ENCODE data around the gene ERBIN. TPM values are rescaled to one million over a fixed set of nuclear protein-coding genes. Genes with fewer than 3 reads are reported as not detected.

ERBIN gene
- total and polyA plus RNA-seq, 7 experiments from 2014 or later: 45.1 to 125 (median 107) TPM

DNA sequence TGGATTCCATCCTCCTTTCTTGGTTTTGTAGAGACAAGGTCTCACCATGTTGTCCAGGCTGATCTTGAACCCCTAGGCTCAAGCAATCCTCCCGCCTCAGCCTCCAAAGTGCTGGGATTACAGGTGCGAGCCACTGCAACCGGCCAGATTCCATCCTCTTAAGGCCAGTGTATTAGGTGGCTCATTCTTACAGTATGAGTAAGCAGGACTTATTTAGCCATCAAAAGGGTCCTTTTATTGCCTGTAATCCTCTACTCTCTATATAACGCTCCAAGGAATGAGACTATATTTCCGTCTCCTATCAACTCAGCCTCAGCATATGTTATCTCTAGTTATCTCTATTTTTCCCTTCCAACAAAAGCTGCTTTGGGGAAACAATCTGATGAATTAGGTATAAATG, 3.0 kb upstream of the ERBIN start:
- DNase-seq: no peak
- H3K36me3 ChIP-seq (ENCODE audit: control insufficient read depth in 2 of 3, insufficient read depth in 3 of 3, low read length in 3 of 3): peaks cover 0 to 8% (median 0%) of the 10 kb centered on the region in 3 experiments
- no peak overlapping the region for H3K27ac ChIP-seq (ENCODE audit: low read depth, low read length)
- H3K4me3 ChIP-seq (ENCODE audit: low read length): no peak overlapping the region
- POLR2A ChIA-PET: interaction anchor here (0.8 to 2.3 kb wide), 3 partner anchors 9 to 56 kb away, joined by 3 to 9 read pairs (median 4); no protein-coding TSS in a partner anchor
- CTCF ChIA-PET: interaction anchor here (0.7 to 1.9 kb wide), 3 partner anchors 75 to 162 kb away, joined by 3 to 7 read pairs (median 4); no protein-coding TSS in a partner anchor
- Mint-ChIP-seq H3K27ac (peak overlapping the region in 6 of 9 donors; percentile 9 to 96 (median 64)), H3K27me3 (peaks cover 0 to 29% (median 0%) of the 10 kb centered on the region in 5 donors), H3K4me3 (peak overlapping the region in 2 of 10 donors; percentile 90 to 95), H3K9me3 (no peaks in the 10 kb centered on the region), H3K4me1 (peaks cover 16 to 26% (median 24%) of the 10 kb centered on the region in 7 donors), H3K36me3 (no peaks in the 10 kb centered on the region)
- H3K27me3 ChIP-seq (ENCODE audit: control insufficient read depth in 2 of 2, insufficient read depth in 2 of 2, low read length in 2 of 2): no peaks in the 10 kb centered on the region
- intact Hi-C loops (cut with micrococcal nuclease): loop anchor here (10.0 kb wide), 4 partner anchors 61 to 1081 kb away; no protein-coding TSS in a partner anchor
- H3K9me3 ChIP-seq (ENCODE audit: control insufficient read depth in 2 of 3, low read length in 3 of 3): no peaks in the 10 kb centered on the region
- peaks cover 7 to 8% of the 10 kb centered on the region in 2 donors for H3K4me1 ChIP-seq (ENCODE audit: control insufficient read depth in 2 of 2, insufficient read depth in 2 of 2, low read length in 2 of 2)
- ATAC-seq: no peak

DNA sequence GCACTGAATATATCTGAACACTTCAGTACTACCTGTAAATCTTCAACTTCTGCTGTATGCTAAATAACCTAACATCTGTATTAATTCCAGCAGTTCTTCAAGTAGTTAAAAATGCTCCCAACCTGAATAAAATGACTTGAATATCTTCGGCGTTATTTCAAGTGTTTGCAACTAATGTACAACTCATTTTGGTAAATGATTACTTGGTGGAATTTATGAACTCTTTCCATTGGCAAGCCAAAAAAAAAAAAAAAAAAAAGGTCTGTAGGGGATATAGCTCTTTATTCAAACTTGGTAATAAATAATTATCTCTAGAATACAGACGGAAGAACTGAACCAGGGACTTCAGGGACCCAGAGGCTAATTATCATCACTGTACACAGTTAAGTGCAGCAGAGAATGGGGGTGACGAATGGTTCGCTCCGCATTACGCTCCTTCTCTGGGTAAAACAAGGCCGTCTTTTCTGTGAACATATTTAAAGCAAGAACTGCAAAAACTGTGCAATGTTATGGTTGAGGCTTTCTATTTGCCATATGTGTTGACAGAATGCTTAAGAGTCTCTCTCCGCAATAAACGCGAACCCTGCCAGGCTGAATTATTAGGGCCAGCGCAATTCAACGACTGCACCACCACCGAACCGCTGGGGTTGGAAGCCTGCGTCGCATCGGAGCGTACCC, 1.9 kb upstream of the ERBIN start:
- Mint-ChIP-seq H3K4me3 (peak overlapping the region; percentile 81 to 98 (median 92)), H3K9me3 (no peaks in the 10 kb centered on the region), H3K27ac (peak overlapping the region; percentile 85 to 97 (median 95)), H3K36me3 (peaks cover 0 to 2% (median 0%) of the 10 kb centered on the region in 5 donors), H3K4me1 (peaks cover 19 to 31% (median 28%) of the 10 kb centered on the region in 7 donors), H3K27me3 (peaks cover 0 to 29% (median 0%) of the 10 kb centered on the region in 5 donors)
- Histone ChIP-seq H3K27ac (ENCODE audit: low read depth, low read length) (peak overlapping the region; percentile 96), H3K36me3 (ENCODE audit: control insufficient read depth in 2 of 3, insufficient read depth in 3 of 3, low read length in 3 of 3) (peaks cover 0 to 8% (median 0%) of the 10 kb centered on the region in 3 experiments), H3K4me1 (ENCODE audit: control insufficient read depth in 2 of 2, insufficient read depth in 2 of 2, low read length in 2 of 2) (peaks cover 15 to 17% of the 10 kb centered on the region in 2 donors), H3K9me3 (ENCODE audit: control insufficient read depth in 2 of 3, low read length in 3 of 3) (no peaks in the 10 kb centered on the region), H3K4me3 (ENCODE audit: low read length) (peak overlapping the region; percentile 51), H3K27me3 (ENCODE audit: control insufficient read depth in 2 of 2, insufficient read depth in 2 of 2, low read length in 2 of 2) (no peaks in the 10 kb centered on the region)
- ChIA-PET CTCF (interaction anchor here (0.6 to 1.9 kb wide), 7 partner anchors 35 to 247 kb away, joined by 3 to 7 read pairs (median 4); no protein-coding TSS in a partner anchor), POLR2A (interaction anchor here (0.6 to 3.4 kb wide), 24 partner anchors 9 to 248 kb away, joined by 3 to 40 read pairs (median 4); partner anchors contain the start of genes NLN, SGTB and SREK1)
- no peak for DNase-seq
- intact Hi-C loops (cut with micrococcal nuclease): loop anchor here (1.0 to 10.0 kb wide), 22 partner anchors 48 to 1282 kb away; partner anchors contain the start of genes NLN (in 2 of the 2), SGTB (in 2 of the 2), SREK1 (in 2 of the 2) and CENPK (in 1 of the 2)
- no peak for ATAC-seq

DNA sequence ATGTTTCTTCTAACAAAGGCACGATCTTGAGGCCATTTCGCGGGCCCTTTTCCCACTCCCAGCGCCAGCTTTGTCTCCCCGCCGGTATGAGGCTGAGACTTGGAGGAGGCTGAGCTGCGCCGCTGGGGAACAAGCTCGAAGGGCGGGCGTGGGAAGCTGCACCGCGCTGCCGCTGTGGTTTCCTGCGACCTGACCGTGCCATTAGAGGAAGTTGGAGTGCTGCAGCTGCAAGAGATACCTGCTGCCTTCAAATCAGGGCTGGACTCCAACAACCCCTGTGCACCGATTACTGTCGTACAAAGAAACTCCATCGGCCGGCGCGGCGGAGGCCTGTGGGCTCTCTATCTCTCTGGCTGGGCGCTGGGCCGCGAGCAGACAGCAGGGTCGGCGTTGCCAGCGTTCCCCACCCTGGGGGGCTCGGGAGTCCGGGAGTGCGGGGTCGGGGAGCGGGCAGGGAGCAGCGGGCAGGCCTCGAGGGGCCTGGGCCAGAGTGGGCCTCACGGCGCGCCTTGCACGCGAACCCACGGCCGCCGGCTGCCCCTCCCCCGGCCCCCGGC, 1.3 kb upstream of the ERBIN start:
- POLR2A ChIA-PET: interaction anchor here (0.5 to 3.4 kb wide), 29 partner anchors 8 to 362 kb away, joined by 3 to 40 read pairs (median 4); partner anchors contain the start of genes CENPK, NLN, PPWD1 and SGTB
- ATAC-seq: peak; percentile 69

DNA sequence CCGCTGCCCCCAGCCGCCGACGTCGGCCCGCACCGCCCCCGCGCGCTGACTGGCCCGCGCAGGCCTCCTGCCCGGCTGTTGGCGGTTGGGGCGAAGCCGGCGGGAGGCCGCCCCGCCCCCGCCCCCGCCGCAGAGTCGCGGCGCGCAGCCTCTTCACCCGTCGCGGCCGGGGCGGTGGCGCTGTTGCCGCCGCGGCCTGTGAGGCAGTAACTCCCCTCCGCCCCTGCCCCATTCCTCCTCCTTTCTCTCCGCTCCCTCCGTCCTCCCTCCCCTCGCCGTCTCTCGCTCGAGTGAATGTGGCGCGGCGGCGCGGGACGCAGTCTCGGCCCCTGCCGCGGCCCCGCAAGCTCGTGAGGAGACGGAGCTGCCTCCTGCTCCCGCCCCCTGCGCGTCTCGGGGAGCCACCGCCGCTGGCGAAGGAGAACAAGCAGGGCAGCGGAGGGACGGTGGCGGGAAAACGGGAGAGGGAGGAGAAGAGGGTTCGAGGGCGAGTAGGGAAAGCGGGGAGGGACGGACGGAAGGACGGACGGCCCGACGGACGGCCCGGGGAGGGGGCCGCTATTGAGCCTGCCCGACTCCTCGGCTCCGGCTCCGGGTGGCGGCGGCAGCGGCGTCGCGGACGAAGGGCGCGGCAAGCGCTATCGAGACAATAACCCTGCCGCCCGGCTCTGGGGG, 637 bp upstream of the ERBIN start:
- H3K27ac Mint-ChIP-seq: peak overlapping the region; percentile 64 to 97 (median 95)
- Histone ChIP-seq H3K36me3 (ENCODE audit: control insufficient read depth in 2 of 3, insufficient read depth in 3 of 3, low read length in 3 of 3) (peaks cover 0 to 8% (median 0%) of the 10 kb centered on the region in 3 experiments), H3K9me3 (ENCODE audit: control insufficient read depth in 2 of 3, low read length in 3 of 3) (no peaks in the 10 kb centered on the region), H3K27me3 (ENCODE audit: control insufficient read depth in 2 of 2, insufficient read depth in 2 of 2, low read length in 2 of 2) (no peaks in the 10 kb centered on the region), H3K4me1 (ENCODE audit: control insufficient read depth in 2 of 2, insufficient read depth in 2 of 2, low read length in 2 of 2) (peaks cover 17 to 19% of the 10 kb centered on the region in 2 donors), H3K4me3 (ENCODE audit: low read length) (peak overlapping the region; percentile 81), H3K27ac (ENCODE audit: low read depth, low read length) (peak overlapping the region; percentile 96)
- H3K4me1 Mint-ChIP-seq: peaks cover 29 to 43% (median 40%) of the 10 kb centered on the region in 7 donors
- H3K27me3 Mint-ChIP-seq: peaks cover 0 to 29% (median 0%) of the 10 kb centered on the region in 5 donors
- peak overlapping the region; percentile 88 to 98 (median 93) for H3K4me3 Mint-ChIP-seq
- ATAC-seq (peak; percentile 87), DNase-seq (peak; percentile 72 to 85 (median 81))
- POLR2A ChIA-PET: interaction anchor here (0.5 to 3.4 kb wide), 26 partner anchors 25 to 363 kb away, joined by 3 to 40 read pairs (median 4); partner anchors contain the start of genes CENPK, NLN, PPWD1 and SGTB
- no peaks in the 10 kb centered on the region for H3K9me3 Mint-ChIP-seq
- peaks cover 0 to 9% (median 8%) of the 10 kb centered on the region in 5 donors for H3K36me3 Mint-ChIP-seq
- CTCF ChIA-PET: interaction anchor here (0.9 to 1.9 kb wide), 4 partner anchors 8 to 214 kb away, joined by 3 to 7 read pairs (median 3); no protein-coding TSS in a partner anchor
- intact Hi-C loops (cut with micrococcal nuclease): loop anchor here (1.0 to 10.0 kb wide), 23 partner anchors 47 to 1281 kb away; partner anchors contain the start of genes CENPK (in 2 of the 2), NLN (in 2 of the 2), PPWD1 (in 2 of the 2) and SGTB (in 2 of the 2)

More for the DNA sequence above, 1.3 kb upstream of the ERBIN start:
- DNase-seq: peak; percentile 58 to 85 (median 78)
- Histone ChIP-seq H3K9me3 (ENCODE audit: control insufficient read depth in 2 of 3, low read length in 3 of 3) (no peaks in the 10 kb centered on the region), H3K36me3 (ENCODE audit: control insufficient read depth in 2 of 3, insufficient read depth in 3 of 3, low read length in 3 of 3) (peaks cover 0 to 8% (median 0%) of the 10 kb centered on the region in 3 experiments), H3K27ac (ENCODE audit: low read depth, low read length) (peak overlapping the region; percentile 96), H3K4me3 (ENCODE audit: low read length) (peak overlapping the region; percentile 51), H3K27me3 (ENCODE audit: control insufficient read depth in 2 of 2, insufficient read depth in 2 of 2, low read length in 2 of 2) (no peaks in the 10 kb centered on the region), H3K4me1 (ENCODE audit: control insufficient read depth in 2 of 2, insufficient read depth in 2 of 2, low read length in 2 of 2) (peaks cover 17 to 19% of the 10 kb centered on the region in 2 donors)
- Mint-ChIP-seq H3K4me3 (peak overlapping the region; percentile 81 to 98 (median 92)), H3K9me3 (no peaks in the 10 kb centered on the region), H3K36me3 (peaks cover 0 to 5% (median 4%) of the 10 kb centered on the region in 5 donors), H3K4me1 (peaks cover 25 to 37% (median 34%) of the 10 kb centered on the region in 7 donors), H3K27ac (peak overlapping the region; percentile 85 to 97 (median 95)), H3K27me3 (peaks cover 0 to 29% (median 0%) of the 10 kb centered on the region in 5 donors)
- intact Hi-C loops (cut with micrococcal nuclease): loop anchor here (1.0 to 10.0 kb wide), 22 partner anchors 47 to 1282 kb away; partner anchors contain the start of genes NLN (in 2 of the 2), SGTB (in 2 of the 2), SREK1 (in 2 of the 2) and CENPK (in 1 of the 2)
- CTCF ChIA-PET: interaction anchor here (0.6 to 1.9 kb wide), 8 partner anchors 8 to 248 kb away, joined by 3 to 7 read pairs (median 4); no protein-coding TSS in a partner anchor

DNA sequence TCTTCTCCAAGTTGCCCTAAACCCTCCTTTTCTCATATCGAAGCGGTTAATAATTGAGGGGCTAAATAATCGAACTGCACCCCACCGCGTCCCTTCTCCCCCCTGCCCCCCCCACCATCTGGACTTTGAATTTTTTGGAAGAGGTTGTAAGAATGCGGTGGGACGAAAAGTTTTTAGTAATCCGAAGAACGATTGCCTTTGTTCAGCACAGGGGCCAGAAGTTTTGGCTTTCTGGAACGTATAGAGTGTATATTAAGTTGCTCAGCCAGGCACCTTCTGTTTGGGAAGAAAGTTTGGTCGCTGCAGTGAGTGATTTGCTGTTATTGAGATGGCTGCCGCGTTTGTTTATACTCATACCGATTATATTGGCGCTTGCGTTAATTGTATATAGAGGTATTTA, 518 bp downstream of the ERBIN start:
- Histone ChIP-seq H3K9me3 (ENCODE audit: control insufficient read depth in 2 of 3, low read length in 3 of 3) (no peaks in the 10 kb centered on the region), H3K4me1 (ENCODE audit: control insufficient read depth in 2 of 2, insufficient read depth in 2 of 2, low read length in 2 of 2) (peaks cover 19 to 21% of the 10 kb centered on the region in 2 donors), H3K36me3 (ENCODE audit: control insufficient read depth in 2 of 3, insufficient read depth in 3 of 3, low read length in 3 of 3) (peaks cover 0 to 8% (median 0%) of the 10 kb centered on the region in 3 experiments), H3K27me3 (ENCODE audit: control insufficient read depth in 2 of 2, insufficient read depth in 2 of 2, low read length in 2 of 2) (no peaks in the 10 kb centered on the region), H3K27ac (ENCODE audit: low read depth, low read length) (peak overlapping the region; percentile 96), H3K4me3 (ENCODE audit: low read length) (peak overlapping the region; percentile 81)
- H3K36me3 Mint-ChIP-seq: peaks cover 0 to 13% (median 11%) of the 10 kb centered on the region in 5 donors
- DNase-seq (peak in 4 of 9 donors; percentile 2 to 28 (median 16)), ATAC-seq (no peak)
- no peaks in the 10 kb centered on the region for H3K9me3 Mint-ChIP-seq
- CTCF ChIA-PET: interaction anchor here (1.5 kb wide), 1 partner anchor 10 kb away, joined by 3 read pairs; no protein-coding TSS in a partner anchor
- H3K4me3 Mint-ChIP-seq: peak overlapping the region; percentile 89 to 99 (median 97)
- peaks cover 0 to 24% (median 0%) of the 10 kb centered on the region in 5 donors for H3K27me3 Mint-ChIP-seq
- peak overlapping the region; percentile 81 to 96 (median 95) for H3K27ac Mint-ChIP-seq
- POLR2A ChIA-PET: interaction anchor here (0.8 to 3.4 kb wide), 16 partner anchors 24 to 364 kb away, joined by 3 to 40 read pairs (median 4); partner anchors contain the start of genes CENPK, NLN, PPWD1 and SGTB
- intact Hi-C loops (cut with micrococcal nuclease): loop anchor here (1.0 to 10.0 kb wide), 15 partner anchors 45 to 1160 kb away; partner anchors contain the start of genes CENPK (in 2 of the 2), PPWD1 (in 2 of the 2), CWC27 (in 1 of the 2) and SREK1IP1 (in 1 of the 2)
- peaks cover 35 to 53% (median 42%) of the 10 kb centered on the region in 7 donors for H3K4me1 Mint-ChIP-seq

Data from naive thymus-derived CD4-positive, alpha-beta T cell (primary cell).